ENCODE data around the gene KRT86.
"Not testable (repeated sequence)": the region's sequence is repeated elsewhere in the genome, so short reads cannot be mapped to it uniquely, and the experiment has no call there.

DNA sequence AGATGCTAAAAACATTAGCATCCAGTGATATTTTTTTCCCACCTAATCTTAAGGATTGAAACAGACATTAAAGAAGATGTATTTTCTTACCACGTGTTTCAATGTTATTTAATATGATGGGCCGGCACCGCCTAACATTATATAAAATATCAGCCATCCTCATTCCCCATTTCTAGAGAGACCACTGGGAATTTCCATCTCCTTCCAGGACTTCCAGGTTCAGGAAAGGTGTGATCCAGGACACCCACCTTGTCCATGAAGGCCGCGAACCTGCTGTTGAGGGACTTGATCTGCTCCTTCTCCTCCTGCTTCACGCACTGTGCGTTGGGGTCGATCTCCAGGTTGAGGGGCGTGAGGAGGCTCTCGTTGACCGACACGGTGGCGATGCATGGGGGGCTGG, 16.5 kb upstream of the KRT86 start:
- TF ChIP-seq, protein P1, sequence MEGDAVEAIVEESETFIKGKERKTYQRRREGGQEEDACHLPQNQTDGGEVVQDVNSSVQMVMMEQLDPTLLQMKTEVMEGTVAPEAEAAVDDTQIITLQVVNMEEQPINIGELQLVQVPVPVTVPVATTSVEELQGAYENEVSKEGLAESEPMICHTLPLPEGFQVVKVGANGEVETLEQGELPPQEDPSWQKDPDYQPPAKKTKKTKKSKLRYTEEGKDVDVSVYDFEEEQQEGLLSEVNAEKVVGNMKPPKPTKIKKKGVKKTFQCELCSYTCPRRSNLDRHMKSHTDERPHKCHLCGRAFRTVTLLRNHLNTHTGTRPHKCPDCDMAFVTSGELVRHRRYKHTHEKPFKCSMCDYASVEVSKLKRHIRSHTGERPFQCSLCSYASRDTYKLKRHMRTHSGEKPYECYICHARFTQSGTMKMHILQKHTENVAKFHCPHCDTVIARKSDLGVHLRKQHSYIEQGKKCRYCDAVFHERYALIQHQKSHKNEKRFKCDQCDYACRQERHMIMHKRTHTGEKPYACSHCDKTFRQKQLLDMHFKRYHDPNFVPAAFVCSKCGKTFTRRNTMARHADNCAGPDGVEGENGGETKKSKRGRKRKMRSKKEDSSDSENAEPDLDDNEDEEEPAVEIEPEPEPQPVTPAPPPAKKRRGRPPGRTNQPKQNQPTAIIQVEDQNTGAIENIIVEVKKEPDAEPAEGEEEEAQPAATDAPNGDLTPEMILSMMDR (IDR thresholded peaks at IDR 0.05; ENCODE audit: low read length), result not testable (repeated sequence)
- TF ChIP-seq EZH2 (IDR thresholded peaks at IDR 0.05; ENCODE audit: borderline replicate concordance, low read length), result not testable (repeated sequence)

Data from OCI-LY1 (cell line).